K562 (cell line): ENCODE data around the gene EEFSEC. TPM values are rescaled to one million over a fixed set of nuclear protein-coding genes. Genes with fewer than 3 reads are reported as not detected.

Experiments
- CREBBP ChIP-seq: IDR thresholded peaks from one replicate; pipeline ENCODE4 v1.6.1; 2012; ENCODE audit warnings: low read depth, mild to moderate bottlenecking, control low read depth, inconsistent platforms, low read length
- DACH1 ChIP-seq: fragments of 450-650 bp; IDR thresholded peaks from 2 replicates; pipeline ENCODE4 v1.6.1; 2018; ENCODE audit not compliant: partially characterized antibody
- DIDO1 ChIP-seq: fragments of 450-650 bp; IDR thresholded peaks from 2 replicates; pipeline ENCODE4 v1.6.1; 2016; ENCODE audit warnings: low read depth, missing biosample characterization, missing genetic modification characterization
- ETS2 ChIP-seq: IDR thresholded peaks from 2 replicates; pipeline ENCODE4 v1.6.1; 2016; ENCODE audit warnings: borderline replicate concordance, missing genetic modification characterization, mild to moderate bottlenecking, moderate library complexity, missing compliant biosample characterization; ENCODE audit not compliant: poor library complexity, severe bottlenecking
- ETV1 ChIP-seq: fragments of 450-650 bp; conservative IDR thresholded peaks from 2 replicates; pipeline ENCODE4 v1.6.1; 2016; ENCODE audit warnings: missing genetic modification characterization, control low read depth, low read depth, missing compliant biosample characterization
- GABPB1 ChIP-seq: sonication (generic); formaldehyde crosslinking; IDR thresholded peaks from 2 replicates; pipeline ENCODE4 v1.8.0; 2022; ENCODE audit warnings: mild to moderate bottlenecking, missing genetic modification reagents
- HNRNPL ChIP-seq: fragments of 200-400 bp; formaldehyde crosslinking; IDR thresholded peaks from 2 replicates; pipeline ENCODE4 v1.6.1; 2017; ENCODE audit warnings: low read depth, mild to moderate bottlenecking, low read length
- KAT7 ChIP-seq: sonication (generic); formaldehyde crosslinking; IDR thresholded peaks from 2 replicates; pipeline ENCODE4 v1.8.0; 2022; ENCODE audit warnings: missing genetic modification reagents, mild to moderate bottlenecking, borderline replicate concordance
- KLF10 ChIP-seq: fragments of 250-450 bp; sonication (Bioruptor Pico); IDR thresholded peaks from 2 replicates; pipeline ENCODE4 v1.6.1; 2021; ENCODE audit warnings: matching md5 sums
- MGA ChIP-seq: fragments of 450-650 bp; IDR thresholded peaks from 2 replicates; pipeline ENCODE4 v1.6.1; 2016; ENCODE audit warnings: mild to moderate bottlenecking, moderate library complexity
- NFE2 ChIP-seq: IDR thresholded peaks from 2 replicates; pipeline ENCODE4 v1.6.1; 2014; ENCODE audit warnings: antibody characterized with exemption, low read depth
- RAD21 ChIP-seq, 2 experiments: fragments of 250-450 bp in 1 of 2; fragments of 450-650 bp in 1 of 2; sonication (Bioruptor Pico) in 1 of 2; formaldehyde crosslinking in 1 of 2; IDR thresholded peaks in 1 of 2; conservative IDR thresholded peaks in 1 of 2; 2 replicates each; pipeline versions ENCODE4 v1.4.0 to v1.8.0; 2020 to 2022; ENCODE audit warnings: mild to moderate bottlenecking in 2 of 2, moderate library complexity in 1 of 2
- STAG1 ChIP-seq: sonication (generic); formaldehyde crosslinking; IDR thresholded peaks from 2 replicates; pipeline ENCODE4 v1.5.0; 2020; ENCODE audit warnings: missing genetic modification reagents, borderline replicate concordance
- ZNF232 ChIP-seq: sonication (generic); formaldehyde crosslinking; IDR thresholded peaks from 2 replicates; pipeline ENCODE4 v1.8.0; 2022; ENCODE audit warnings: mild to moderate bottlenecking, missing genetic modification reagents
- ZNF79 ChIP-seq: fragments of 250-450 bp; sonication (Bioruptor Pico); IDR thresholded peaks from 2 replicates; pipeline ENCODE4 v1.4.0; 2020; ENCODE audit warnings: low read depth, mild to moderate bottlenecking, moderate library complexity
- polyA plus RNA-seq, 8 experiments: library from polyadenylated mRNA; depleted of rRNA in 4 of 8; stranded (reverse) in 5 of 8; unstranded in 3 of 8; fragments of >200 nt; fragmentation: Nextera tagmentation in 2 of 8; fragmentation: Illumina TruSeq in 1 of 8; extraction: Ambion mirVana in 2 of 8; extraction: Trizol in 1 of 8; gene quantifications; 2 replicates each; pipeline versions ENCODE4 v1.2.1 to v1.2.3, GENCODE V29; 2011 to 2014; ENCODE audit warnings: inconsistent platforms in 1 of 8, missing spikeins in 1 of 8
- total RNA-seq, 7 experiments: library from RNA; depleted of rRNA in 6 of 7; stranded (reverse); fragments of >200 nt in 6 of 7; fragmentation: Illumina TruSeq in 2 of 7; extraction: Trizol in 2 of 7; gene quantifications; 2 replicates each; pipeline versions ENCODE4 v1.2.1 to v1.2.3, GENCODE V29; 2011 to 2021; ENCODE audit warnings: low replicate concordance in 1 of 7

Gene EEFSEC
- total and polyA plus RNA-seq, 9 of the 15 experiments (the other 6 are each of a cell fraction or from before 2014, with no cell fraction given): 0.35 to 11.8 (median 7.7) TPM

- TF ChIP-seq MGA (peak; percentile 80), ZNF79 (no peak), RAD21 (CRISPR knock-in tag; conservative IDR thresholded peaks at IDR 0.05 in 1 of 2, IDR thresholded peaks at IDR 0.05 in 1 of 2) (no peak), HNRNPL (no peak), KAT7 (CRISPR knock-in tag) (peak; percentile 55; the same call in 1 of the 2 replicates), STAG1 (0 out of 2 replicates have a peak, but pooled peaks have one; percentile 10), GABPB1 (CRISPR knock-in tag) (peak; percentile 99), ETS2 (tag) (no peak), DIDO1 (tag) (0 out of 2 replicates have a peak, but pooled peaks have one; percentile 51), CREBBP (no peak), ZNF232 (no peak), NFE2 (no peak), KLF10 (CRISPR knock-in tag) (no peak), ETV1 (tag) (peak; percentile 51), DACH1 (no peak)
Measured at GRCh38 chr3:128153156-128154041, at the start of gene EEFSEC (continued).
